ENCODE results near the gene RTCB.

Gene RTCB

GRCh38 chr22:32411829-32412592 is at the start of gene RTCB:
Gene RTCB, minus strand, starts transcription at chr22:32412247. Its CDS starts 91 bp downstream, at chr22:32412156.
- peak within 1 kb of the TSS; percentile 90 for H3K4me3 ChIP-seq (ENCODE audit: low read depth, low read length)
- in situ Hi-C loops (cut with HindIII; ENCODE audit: low sequenced_read_pairs): no loop called here
- peak; percentile 96 for DNase-seq (ENCODE audit: low read depth, low spot score)

GRCh38 chr22:32457031-32457430 is 45.0 kb upstream of the RTCB start:
- H3K4me3 ChIP-seq (ENCODE audit: low read depth, low read length): no peak overlapping the region
- no peak for DNase-seq (ENCODE audit: low read depth, low spot score)
- TF ChIP-seq CTCF (IDR thresholded peaks at IDR 0.05; ENCODE audit: low read depth, low read length): no peak
- in situ Hi-C loops (cut with HindIII; ENCODE audit: low sequenced_read_pairs): no loop called here

More at GRCh38 chr22:32411829-32412592, at the start of gene RTCB:
- TF ChIP-seq CTCF (IDR thresholded peaks at IDR 0.05; ENCODE audit: low read depth, low read length): no peak

GRCh38 chr22:32448980-32449379 is 36.9 kb upstream of the RTCB start:
- no peak for TF ChIP-seq CTCF (IDR thresholded peaks at IDR 0.05; ENCODE audit: low read depth, low read length)
- in situ Hi-C loops (cut with HindIII; ENCODE audit: low sequenced_read_pairs): no loop called here
- no peak for DNase-seq (ENCODE audit: low read depth, low spot score)

GRCh38 chr22:32446321-32446720 is 34.3 kb upstream of the RTCB start:
- H3K4me3 ChIP-seq (ENCODE audit: low read depth, low read length): no peak overlapping the region
- in situ Hi-C loops (cut with HindIII; ENCODE audit: low sequenced_read_pairs): no loop called here
- TF ChIP-seq CTCF (IDR thresholded peaks at IDR 0.05; ENCODE audit: low read depth, low read length): no peak
- DNase-seq (ENCODE audit: low read depth, low spot score): no peak

More at GRCh38 chr22:32448980-32449379, 36.9 kb upstream of the RTCB start:
- no peak overlapping the region for H3K4me3 ChIP-seq (ENCODE audit: low read depth, low read length)

GRCh38 chr22:32444068-32444467 is 32.0 kb upstream of the RTCB start:
- peak; percentile 4 for TF ChIP-seq CTCF (IDR thresholded peaks at IDR 0.05; ENCODE audit: low read depth, low read length)
- DNase-seq (ENCODE audit: low read depth, low spot score): no peak
- in situ Hi-C loops (cut with HindIII; ENCODE audit: low sequenced_read_pairs): no loop called here
- no peak overlapping the region for H3K4me3 ChIP-seq (ENCODE audit: low read depth, low read length)

- no peak overlapping the region for H3K4me3 ChIP-seq (ENCODE audit: low read depth, low read length)
- in situ Hi-C loops (cut with HindIII; ENCODE audit: low sequenced_read_pairs): no loop called here
- no peak for DNase-seq (ENCODE audit: low read depth, low spot score)
- TF ChIP-seq CTCF (IDR thresholded peaks at IDR 0.05; ENCODE audit: low read depth, low read length): no peak
Observed at GRCh38 chr22:32430352-32430751, 18.3 kb upstream of the RTCB start.
